GM12864 (cell line): ENCODE measurements around the gene DNAAF9.

Source experiments
- DNase-seq: peaks from one replicate; pipeline ENCODE4 v3.0.0-alpha.2; 2011; ENCODE audit warnings: low read depth
- H3K4me3 ChIP-seq: 2 replicates; pipeline ENCODE4 v1.5.1; 2011; ENCODE audit warnings: mild to moderate bottlenecking, low read depth, low read length, control low read depth
- TF ChIP-seq, protein P1 (sequence below): IDR thresholded peaks from 2 replicates; pipeline ENCODE4 v1.5.1; 2011; ENCODE audit warnings: low read depth, mild to moderate bottlenecking, moderate library complexity, low read length, control low read depth, inconsistent platforms; ENCODE audit errors: missing control alignments

The DNAAF9 gene

DNA sequence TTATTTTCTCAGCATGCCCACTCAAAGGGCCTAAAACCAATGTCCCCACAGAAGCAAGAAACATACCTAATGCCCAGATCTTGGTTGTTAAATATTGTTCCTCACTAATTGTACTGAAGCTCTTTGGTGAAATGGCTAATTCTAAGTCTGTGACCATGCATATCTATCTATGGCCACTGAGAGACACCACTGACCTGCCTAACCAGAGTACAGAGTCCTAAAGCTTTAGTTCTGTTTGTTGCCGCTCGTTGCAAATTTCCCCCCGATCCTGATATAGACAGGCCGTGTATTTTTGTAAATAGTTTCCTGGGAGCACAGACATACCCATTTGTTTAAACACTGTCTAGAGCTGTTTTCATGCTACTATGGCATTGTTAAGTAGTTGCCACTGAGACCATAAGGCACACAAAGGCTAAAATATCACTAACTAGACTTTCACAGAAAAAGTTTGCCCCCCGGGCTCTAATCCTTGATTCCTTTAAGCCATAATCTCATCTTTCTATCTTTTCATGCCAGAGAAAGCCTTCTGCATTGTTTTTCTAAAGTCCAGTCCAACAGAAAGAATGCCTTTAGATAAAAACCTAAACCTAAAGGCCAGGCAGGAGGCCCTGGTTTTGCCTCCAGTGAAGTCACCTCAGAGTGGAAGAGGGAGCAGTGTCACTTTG, 48.7 kb downstream of the DNAAF9 start:
- TF ChIP-seq, protein P1, sequence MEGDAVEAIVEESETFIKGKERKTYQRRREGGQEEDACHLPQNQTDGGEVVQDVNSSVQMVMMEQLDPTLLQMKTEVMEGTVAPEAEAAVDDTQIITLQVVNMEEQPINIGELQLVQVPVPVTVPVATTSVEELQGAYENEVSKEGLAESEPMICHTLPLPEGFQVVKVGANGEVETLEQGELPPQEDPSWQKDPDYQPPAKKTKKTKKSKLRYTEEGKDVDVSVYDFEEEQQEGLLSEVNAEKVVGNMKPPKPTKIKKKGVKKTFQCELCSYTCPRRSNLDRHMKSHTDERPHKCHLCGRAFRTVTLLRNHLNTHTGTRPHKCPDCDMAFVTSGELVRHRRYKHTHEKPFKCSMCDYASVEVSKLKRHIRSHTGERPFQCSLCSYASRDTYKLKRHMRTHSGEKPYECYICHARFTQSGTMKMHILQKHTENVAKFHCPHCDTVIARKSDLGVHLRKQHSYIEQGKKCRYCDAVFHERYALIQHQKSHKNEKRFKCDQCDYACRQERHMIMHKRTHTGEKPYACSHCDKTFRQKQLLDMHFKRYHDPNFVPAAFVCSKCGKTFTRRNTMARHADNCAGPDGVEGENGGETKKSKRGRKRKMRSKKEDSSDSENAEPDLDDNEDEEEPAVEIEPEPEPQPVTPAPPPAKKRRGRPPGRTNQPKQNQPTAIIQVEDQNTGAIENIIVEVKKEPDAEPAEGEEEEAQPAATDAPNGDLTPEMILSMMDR = no peak
- H3K4me3 ChIP-seq = no peak overlapping the region
- no peak for DNase-seq
